NCI-H69 (cell line): Measurements from ENCODE around the gene CTIF.
A peak's percentile ranks its signal among the peaks of the same experiment; 100 is the strongest.

Experiments used
- DNase-seq: peaks from one replicate; lab custom pipeline; 2025; lab: John Stamatoyannopoulos, UW

CTIF gene

DNA sequence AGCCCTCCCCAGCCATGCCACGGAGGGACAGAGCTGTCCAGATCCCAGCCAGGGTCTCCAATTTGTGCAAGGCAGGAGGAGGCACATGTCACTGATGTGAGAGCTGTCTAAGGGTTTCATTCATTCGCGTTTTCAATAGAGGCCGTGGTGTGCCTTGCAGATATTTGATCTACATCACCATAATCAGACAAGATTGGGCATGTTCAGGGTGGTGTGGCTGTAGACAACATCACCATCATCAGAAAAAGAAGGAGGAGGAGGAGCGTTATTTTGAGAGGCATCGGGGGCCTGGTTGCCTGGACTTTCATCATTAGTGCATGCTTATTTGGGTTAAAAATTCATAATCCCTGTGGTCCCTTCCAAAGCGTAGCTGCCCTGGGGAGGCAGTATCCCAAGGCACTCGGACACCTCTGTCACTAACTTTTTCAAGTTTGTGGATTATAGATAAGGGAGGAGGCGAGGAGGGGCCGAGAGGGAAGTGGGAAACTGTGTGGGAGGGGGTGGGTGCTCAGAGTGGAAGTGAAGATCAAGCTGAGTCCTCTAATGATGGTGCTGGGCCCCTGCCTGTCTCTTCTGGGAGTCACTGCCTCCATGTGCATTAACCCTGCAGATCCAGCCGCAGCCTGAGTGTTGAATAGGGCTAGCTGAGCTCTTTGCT is 194.1 kb downstream of the CTIF start:
- DNase-seq, result peak; percentile 80

DNA sequence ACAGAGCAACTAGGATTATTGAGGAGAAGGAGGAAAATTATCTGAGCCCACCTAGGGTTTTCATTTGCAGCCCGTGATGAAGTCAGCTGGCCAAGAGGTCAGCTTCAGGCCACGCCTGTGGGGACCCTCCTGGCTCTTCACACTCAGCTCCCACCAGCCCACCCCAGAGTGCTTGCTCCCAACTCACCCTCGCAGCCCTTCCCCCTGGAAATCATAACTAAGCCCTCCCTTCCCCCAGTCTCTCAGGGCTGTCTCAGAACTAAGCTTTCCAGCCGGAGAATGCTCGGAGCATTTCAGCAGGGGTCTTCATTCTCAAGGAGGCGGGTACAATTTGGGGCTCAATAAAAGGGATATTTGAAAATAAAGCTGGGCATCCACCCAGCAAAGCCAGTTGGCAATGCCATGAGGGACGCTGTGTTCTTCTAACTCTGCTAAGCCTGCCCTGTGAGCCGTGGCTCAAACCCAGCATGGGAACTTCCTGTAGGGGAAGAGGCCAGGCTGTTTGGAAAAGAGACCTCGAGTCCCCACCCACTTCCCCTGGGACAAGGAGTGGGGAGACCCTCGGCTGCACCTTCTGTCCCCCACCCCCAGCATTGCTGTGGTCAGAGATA is 194.9 kb downstream of the CTIF start:
- peak; percentile 36 for DNase-seq

DNA sequence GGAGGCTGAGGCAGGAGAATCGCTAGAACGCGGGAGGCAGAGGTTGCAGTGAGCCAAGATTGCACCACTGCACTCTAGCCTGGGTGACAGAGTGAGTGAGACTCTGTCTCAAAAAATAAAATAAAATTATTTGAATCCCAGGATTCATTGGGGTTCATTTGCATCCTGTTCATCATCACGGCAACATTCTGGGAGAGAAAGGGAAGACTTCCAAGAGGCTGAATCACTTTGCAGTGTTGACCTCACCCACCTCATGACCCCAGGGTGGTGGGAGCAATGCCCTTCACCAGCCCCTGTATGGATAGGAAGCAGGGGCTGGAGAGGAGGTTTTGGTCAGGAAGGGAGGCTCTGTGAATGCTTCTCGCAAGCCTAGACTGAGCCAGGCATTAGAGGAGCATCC is 195.6 kb downstream of the CTIF start:
- DNase-seq, result no peak

DNA sequence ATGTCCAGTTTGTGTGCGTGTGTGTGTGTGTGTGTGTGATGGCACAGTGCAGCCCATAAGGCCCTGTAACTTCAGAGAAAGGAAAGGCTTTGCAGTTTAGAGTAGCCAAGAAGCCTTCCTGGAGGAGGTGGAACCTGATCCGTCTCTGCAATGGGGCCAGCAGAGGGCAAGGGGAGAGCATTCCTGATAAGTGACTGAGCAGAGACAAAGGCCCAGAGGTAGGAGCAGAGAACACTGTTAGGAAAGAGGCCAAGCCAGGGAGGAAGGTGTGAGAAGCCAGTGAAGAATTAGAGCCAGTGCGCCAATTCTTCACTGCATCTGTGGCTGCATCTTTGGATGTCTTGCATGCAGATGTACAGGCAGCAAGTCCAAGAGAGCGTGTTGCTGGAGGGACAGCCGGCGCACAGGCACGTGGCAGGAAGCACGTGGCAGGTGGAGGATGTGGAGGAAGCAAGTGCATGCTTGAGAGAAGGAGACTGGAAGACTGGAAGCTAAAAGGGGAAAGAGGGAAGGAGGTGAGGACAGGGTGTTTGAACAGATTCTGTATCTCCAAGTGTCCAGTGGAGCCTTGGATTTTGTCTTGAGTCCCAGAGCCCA is 196.3 kb downstream of the CTIF start:
- DNase-seq, result no peak

DNA sequence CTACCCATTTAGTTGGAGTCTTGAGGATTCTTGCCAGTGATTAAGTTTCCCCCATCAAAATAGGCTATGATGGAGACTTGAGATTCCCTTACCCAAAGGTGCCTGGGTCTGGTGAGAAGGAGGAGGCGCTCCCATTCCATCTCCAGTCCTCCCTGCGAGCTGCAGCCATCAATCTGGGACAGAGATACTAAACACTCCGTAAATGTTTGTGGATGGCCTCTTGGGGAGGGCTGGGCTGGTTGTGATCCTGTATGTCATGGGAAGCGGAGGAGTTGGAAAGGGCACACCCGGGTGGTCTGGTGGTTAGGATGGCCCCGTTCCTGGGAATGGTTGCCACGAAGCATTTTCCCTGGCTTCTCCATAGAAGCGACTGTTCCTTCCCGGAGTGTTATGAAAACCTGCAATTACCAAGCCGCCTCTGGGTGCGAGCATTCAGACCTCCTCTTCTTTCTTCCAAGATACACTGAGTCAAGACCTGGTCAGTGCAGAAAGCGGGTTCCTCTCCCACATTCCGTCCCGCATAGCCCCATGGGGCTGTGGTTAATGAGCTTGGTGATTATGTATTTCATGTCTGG is 196.9 kb downstream of the CTIF start:
- DNase-seq, result no peak

DNA sequence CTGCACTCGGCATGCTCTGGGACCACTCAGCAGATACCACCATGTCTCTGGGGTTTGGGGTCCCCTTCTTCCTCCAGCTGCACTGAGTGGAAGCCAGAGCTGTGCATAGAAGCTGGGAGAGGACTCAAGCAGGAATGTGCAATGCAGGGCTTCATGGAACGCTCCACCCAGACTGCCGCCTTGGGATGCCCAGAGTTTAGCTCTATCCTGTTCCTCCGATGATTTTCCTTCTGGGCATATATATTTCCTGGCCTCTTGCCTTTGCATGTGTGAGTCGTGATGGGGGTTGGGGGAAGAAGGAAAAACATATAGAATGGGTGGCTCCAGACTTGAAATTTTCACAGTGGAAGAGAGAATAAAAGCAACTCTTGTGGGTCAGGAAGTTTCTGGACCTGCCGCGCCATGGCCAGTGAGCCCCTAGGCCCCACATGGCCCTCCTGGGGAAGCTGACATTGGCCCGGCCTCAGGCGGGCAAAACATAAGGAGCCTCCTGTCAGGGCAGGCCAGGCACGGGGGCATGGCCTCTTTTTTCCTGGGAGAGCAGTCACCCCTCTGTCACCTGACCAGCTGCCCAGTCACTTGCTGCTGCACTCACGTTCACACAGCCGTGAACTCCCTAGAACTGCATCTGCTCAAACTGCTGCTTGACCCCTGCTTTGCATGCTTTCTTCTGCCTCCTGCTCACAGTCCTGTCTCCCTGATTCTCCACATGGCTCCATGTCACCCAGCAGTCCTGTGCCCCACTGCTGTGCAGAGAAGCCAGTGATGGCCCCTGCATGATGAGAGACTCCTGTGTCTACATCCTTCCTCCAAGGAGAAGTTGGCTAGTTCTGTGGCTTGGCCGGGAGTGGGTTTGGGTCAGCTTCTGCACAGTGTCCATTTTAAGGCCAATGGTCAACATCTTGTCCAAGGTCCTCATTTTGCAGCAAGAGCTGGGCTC is 197.8 kb downstream of the CTIF start:
- no peak for DNase-seq

DNA sequence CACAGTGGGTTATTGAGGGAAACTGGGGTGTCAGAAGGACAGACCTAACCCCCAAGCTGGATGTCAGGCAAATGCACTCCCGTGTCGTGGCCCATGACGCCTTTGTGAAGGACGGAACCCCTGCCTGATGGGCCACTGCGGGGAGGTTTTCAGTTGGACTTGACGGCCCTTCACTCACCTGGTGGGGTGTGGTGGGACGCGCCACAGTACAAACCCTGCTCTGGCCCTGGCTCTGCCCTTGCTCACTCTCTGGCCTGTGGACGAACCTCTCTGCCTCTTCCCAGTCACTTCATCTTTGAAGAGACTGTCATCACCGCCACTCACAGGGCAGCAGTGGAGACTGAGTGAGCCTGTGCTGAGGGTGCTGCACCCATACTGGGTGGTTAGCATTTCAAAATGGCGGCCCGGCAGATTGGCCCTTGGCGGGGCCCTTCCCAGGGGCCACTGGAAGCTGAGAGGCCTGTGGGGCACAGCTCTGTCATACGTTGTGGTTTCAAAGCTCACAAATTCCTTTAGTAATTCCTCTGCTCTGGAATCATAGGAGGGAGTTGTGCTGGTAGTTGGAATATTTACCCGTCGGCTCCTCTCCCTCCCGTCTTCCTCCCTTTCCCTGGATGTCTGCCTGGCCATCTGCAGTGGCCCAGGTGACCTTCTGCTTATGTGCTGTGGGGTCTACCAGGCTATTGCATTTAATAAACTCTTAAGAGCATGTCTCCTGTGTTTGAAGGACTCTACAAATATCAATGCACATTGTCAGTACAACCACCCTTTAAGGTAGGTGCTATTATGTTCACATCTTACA is 200.6 kb downstream of the CTIF start:
- DNase-seq, result no peak

DNA sequence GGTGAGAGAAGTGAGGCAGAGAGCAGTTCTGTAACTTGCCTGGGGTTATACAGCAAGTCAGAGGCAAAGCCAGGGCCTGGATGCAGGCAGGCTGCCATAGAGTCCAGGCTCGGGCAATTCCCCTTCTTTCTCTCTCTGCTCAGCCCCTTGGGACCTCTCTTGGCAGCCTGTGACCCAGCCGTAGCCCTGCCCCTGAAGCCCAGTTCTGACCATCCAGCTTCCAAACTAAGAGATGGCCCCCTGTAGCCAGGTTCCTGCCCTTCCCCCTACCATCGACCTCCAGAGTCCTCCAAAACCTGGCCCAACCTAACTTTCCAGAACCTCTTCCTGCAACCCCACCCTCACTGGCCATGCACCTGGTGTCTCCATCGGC is 201.2 kb downstream of the CTIF start:
- no peak for DNase-seq

DNA sequence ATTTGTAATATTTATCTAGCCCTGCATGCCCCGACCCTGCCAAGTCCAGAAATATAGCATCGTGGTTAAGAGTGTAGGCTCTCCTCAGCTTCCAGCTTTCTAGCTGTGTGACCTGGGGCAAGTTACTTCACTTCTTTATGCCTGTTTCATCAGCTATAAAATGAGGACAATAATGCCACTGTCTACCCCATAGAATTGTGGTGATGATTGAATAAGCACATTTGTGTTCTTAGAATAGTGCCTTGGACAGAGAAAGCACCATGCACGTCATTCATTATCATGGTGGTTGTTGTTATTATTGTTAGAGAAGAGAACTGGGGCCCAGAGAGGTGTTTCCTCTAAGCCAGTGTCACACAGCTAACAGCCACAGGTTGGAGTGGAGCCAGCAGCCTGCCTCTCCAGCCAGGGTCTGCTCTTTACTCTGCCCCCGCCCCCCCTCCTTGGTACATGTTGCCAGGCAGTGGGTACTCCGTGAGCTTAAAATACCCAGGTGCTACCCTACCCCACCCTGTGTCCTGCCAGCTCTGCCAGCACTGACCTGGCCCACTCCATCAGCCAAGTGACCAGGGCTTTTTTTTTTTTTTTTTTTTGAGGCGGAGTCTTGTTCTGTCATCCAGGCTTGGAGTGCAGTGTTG is 202.1 kb downstream of the CTIF start:
- no peak for DNase-seq

DNA sequence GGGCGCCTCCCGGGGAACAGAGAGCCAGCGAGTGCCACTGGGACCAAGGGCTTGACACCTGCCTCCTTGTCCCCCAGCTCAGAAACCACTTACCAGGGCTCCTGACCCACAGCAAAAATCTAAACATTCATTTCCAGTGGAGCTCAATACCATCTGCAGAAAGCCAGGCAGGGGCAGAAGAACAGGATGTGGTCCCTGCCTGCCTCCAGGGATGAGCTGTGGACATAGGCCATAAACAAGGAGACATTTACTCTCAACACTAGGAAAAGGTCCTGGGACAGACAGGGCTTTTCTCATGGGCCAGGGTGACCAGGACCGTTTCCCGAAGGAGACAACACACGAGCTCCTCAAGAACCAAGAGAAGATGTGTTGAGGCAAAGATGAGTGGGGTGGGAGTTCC is 203.0 kb downstream of the CTIF start:
- no peak for DNase-seq

DNA sequence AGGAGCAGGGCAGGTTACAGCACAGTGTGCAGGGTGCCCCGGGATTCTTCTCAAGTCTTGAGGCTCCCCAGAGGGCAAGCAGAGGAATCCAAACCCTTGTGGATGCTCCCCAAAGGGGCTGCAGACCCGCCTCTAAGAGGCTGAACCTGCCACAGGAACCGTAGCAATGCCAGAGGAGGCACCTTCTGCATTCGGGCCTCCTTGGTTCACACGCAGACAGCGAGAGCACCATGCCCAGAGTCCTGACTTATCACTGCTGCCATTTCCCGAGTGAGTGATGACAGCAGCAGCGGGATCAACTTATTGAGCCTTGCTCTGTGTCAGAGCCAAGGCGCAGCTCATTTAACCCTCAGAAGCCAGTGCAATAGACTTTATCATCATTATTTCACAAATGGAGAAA is 203.5 kb downstream of the CTIF start:
- DNase-seq, result no peak

DNA sequence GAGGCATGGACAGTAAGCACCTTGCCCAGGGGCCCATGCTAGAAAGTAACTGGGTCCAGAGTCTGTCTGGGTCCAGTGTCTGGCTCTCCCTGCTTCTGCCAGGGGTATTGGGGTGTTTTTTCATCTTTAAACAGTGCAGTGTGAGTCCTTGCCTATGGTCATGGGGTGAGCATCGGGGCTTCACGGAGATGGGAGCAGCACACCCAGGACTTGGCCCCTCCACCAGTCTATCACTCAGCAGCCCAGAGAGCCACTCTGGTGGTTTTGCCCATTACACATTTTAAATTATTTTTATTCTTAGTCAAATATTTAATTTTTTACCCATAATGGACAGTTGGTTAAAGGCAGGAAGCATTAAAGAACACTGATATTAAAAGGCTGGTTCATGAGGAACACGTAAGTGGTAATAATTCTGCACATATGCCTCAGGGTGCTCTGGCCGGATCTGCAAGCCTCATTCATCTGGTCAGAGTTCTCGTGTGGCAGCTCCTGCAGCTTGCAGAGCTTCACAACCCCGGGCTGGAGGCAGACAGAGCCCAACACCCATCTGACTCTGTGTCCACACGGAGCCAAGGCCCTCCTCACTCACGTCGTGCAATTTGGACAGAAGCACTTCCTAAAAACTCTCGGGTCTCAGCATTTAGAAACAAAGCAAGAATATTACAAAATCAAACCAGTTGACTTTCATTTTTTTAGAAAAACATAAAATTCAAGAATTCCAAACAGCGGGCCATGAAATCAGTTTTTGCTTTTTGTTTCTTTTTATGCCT is 204.1 kb downstream of the CTIF start:
- no peak for DNase-seq

DNA sequence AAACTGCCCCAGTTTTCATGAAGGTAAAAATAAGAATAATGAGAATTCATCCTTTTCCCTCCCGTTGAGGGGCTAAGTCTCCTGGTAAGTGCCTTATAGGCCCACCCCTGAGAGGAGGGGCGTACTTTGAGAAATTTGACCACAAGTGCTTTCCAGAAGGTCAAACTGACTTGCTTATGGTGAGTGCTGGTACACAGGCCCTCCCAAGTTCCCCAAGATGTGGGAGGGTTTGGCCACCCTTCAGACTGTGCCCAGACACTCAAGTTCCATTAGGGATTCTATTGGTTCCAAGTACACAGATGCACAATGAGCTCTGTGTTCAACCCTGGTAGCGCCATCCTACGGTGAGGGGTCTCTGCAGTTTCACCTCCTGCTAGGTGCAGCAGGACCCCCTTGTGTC is 205.1 kb downstream of the CTIF start:
- no peak for DNase-seq

DNA sequence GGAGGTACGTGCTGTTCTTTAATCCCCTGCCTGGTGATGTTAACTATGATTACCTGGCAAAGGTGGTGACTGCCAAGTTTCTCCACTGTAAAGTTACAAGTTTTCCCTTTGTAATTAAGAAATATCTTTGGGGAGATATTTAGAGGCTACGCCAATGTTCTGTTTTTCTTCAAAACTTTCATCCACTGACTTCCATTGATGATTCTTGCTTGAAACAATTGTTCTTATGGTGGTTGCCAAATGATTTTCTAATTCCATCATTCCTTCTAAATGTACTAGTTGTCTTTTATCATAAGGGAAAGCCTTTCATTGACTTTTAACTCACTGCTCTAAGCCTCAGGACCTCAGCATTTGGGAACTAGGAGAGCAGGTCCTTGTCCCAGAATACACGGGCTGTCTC is 206.5 kb downstream of the CTIF start:
- no peak for DNase-seq

DNA sequence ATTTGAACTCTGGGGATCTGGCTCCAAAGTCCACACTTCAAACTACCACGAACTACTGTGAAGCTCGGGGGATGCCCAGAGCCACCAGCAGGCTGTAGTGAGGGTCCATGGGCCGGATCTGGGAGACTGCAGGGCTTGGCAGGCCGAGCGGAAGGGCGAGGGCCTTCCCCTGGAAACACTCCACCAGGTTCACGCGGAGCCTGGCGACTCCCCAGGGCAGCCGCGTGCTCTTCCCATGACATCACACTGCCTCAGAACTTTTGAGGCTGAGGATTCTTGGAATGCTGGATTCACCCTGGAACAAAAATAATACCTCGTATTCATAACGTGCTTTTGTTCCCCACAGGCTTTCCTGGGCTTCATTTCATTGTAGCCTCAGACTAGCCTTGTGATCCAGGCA is 210.9 kb downstream of the CTIF start:
- DNase-seq, result no peak

DNA sequence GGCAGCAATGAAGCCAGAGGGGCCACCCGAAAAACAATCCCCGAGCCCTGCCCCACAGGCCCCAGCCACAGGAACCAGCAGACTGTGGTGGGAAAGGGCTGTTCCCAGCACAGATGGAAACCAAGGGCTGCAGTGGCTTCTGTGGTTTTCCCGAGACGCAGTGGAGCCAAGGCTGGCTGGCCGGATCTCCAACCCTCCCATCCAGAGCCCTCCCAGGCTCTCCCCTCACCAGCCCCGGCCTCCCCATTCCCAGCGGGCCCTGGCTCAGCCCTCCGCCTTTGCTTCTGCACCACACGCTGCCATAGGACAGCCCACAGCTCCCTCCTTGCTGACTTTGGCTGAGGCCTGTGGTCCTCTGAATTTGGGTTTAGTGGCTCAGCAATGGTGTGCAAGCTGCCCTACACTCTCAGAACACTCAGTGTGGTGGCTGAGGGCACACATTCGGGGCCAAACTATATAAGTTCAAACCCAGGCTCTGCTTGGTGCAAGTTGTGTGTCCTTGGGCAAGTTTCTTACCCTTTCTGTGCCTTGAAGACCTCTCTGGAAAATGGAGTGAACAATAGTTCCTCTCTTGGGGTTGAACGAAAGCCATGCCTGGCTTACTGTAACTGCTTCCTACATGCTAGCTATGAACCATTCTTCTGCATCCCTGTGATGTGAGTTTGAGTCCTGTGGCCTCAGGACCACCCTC is 211.8 kb downstream of the CTIF start:
- DNase-seq, result no peak

DNA sequence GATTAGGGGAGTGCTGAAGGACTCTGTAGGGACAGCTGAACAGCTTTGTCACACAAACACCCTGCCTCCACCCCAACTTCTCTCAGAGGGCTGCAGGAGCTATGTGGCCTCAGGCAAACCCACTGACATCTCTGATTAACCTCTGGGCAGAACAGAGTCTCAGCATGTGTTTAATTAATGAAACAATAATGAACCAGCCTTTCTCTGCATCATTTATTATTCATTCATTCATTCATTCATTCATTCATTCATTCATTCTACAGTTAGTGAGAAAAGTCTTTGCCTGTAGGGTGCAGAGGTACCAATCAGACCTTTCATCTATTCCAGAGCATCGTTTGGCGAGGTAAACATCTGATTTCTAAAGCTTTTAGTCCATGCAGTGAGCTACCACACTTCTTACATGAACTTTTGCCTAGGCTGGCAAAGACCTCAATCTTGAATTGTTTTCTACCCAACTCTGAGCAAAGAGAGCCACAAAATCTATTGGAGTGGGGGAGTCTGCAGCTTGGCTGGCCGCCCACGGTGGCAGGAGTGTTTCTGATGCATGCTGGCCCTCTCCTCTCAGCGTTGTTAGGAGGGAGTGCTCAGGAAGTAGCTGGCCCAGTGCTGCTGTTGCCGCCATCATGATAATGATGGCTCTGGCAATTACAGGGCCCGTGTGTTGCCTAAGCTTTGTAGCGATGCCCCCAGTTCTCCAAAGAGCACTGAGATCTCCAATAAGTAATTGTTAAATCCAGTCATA is 213.1 kb downstream of the CTIF start:
- DNase-seq, result peak; percentile 44

DNA sequence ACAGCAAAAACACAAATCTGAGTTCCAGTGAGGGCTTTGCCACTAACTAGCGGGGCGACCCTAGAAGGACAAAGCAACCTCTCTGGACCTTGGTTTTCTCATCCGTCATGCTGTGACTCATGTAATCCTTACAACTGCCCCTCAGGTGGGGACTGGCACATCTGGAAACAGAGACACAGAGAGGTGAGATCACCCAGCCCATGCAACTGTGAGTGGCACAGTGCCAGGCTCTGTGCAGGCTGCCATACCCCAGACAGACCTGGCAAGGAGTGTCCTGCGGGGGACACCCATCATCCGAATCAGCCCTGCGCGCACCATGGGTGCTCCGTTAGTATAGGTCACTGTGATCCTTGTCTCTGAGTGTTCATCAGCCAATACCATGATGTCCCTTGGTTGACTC is 213.6 kb downstream of the CTIF start:
- DNase-seq, result peak; percentile 42

DNA sequence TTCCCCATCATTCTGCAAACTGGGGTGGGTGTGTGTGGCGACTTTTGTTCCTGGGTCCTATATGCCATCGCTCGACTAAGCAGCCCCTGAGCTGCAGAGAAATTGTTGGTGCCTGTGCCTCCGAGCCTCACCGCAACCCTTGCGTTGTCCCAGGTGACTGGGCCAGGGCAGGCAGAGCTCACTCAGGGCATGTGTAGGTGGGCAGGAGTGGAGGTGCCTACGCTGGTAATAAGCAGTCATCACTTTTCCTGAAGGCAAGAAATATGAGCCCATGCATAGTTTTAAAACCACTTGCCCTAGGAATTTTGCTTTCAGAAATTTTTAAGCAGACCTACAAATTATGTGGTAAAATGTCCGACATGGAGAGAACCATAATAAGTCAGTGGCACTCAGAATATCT is 214.1 kb downstream of the CTIF start:
- DNase-seq, result no peak
